Measurements from ENCODE around the gene AGBL1.

Gene AGBL1

GRCh38 chr15:86743283-86743903, 663.7 kb downstream of the AGBL1 start:
- FAIRE-seq, result no peak
- DNase-seq (ENCODE audit: insufficient read length), result no peak
- TF ChIP-seq POLR2AphosphoS5 (IDR thresholded peaks at IDR 0.05; ENCODE audit: low read depth, low read length), result no peak
- TF ChIP-seq POLR2A (IDR thresholded peaks at IDR 0.05; ENCODE audit: low read depth, low read length), result no peak
- TF ChIP-seq TAF1 (IDR thresholded peaks at IDR 0.05; ENCODE audit: borderline replicate concordance, low read depth, low read length), result no peak

GRCh38 chr15:86744198-86744780, 664.6 kb downstream of the AGBL1 start:
- DNase-seq (ENCODE audit: insufficient read length) (no peak), FAIRE-seq (no peak)
- TF ChIP-seq TAF1 (IDR thresholded peaks at IDR 0.05; ENCODE audit: borderline replicate concordance, low read depth, low read length), result no peak

- DNase-seq (ENCODE audit: insufficient read length) (no peak), FAIRE-seq (no peak)
- TF ChIP-seq POLR2AphosphoS5 (IDR thresholded peaks at IDR 0.05; ENCODE audit: low read depth, low read length) (no peak), TAF1 (IDR thresholded peaks at IDR 0.05; ENCODE audit: borderline replicate concordance, low read depth, low read length) (no peak), POLR2A (IDR thresholded peaks at IDR 0.05; ENCODE audit: low read depth, low read length) (no peak)
These were observed 671.4 kb downstream of the AGBL1 start for GRCh38 chr15:86751116-86751515.

GRCh38 chr15:86754846-86755245, 675.2 kb downstream of the AGBL1 start:
- TF ChIP-seq POLR2A (IDR thresholded peaks at IDR 0.05; ENCODE audit: low read depth, low read length) (no peak), POLR2AphosphoS5 (IDR thresholded peaks at IDR 0.05; ENCODE audit: low read depth, low read length) (no peak), TAF1 (IDR thresholded peaks at IDR 0.05; ENCODE audit: borderline replicate concordance, low read depth, low read length) (no peak)
- no peak for FAIRE-seq
- no peak for DNase-seq (ENCODE audit: insufficient read length)

GRCh38 chr15:86756688-86757087, 677.0 kb downstream of the AGBL1 start:
- DNase-seq (ENCODE audit: insufficient read length) (no peak), FAIRE-seq (no peak)
- TF ChIP-seq POLR2AphosphoS5 (IDR thresholded peaks at IDR 0.05; ENCODE audit: low read depth, low read length), result no peak
- TF ChIP-seq POLR2A (IDR thresholded peaks at IDR 0.05; ENCODE audit: low read depth, low read length), result no peak
- no peak for TF ChIP-seq TAF1 (IDR thresholded peaks at IDR 0.05; ENCODE audit: borderline replicate concordance, low read depth, low read length)

GRCh38 chr15:86759800-86760523, 680.3 kb downstream of the AGBL1 start:
- TF ChIP-seq POLR2AphosphoS5 (IDR thresholded peaks at IDR 0.05; ENCODE audit: low read depth, low read length) (no peak), TAF1 (IDR thresholded peaks at IDR 0.05; ENCODE audit: borderline replicate concordance, low read depth, low read length) (no peak), POLR2A (IDR thresholded peaks at IDR 0.05; ENCODE audit: low read depth, low read length) (no peak)
- DNase-seq (ENCODE audit: insufficient read length) (no peak), FAIRE-seq (no peak)

GRCh38 chr15:86762874-86763273, 683.2 kb downstream of the AGBL1 start:
- FAIRE-seq, result no peak
- no peak for DNase-seq (ENCODE audit: insufficient read length)
- TF ChIP-seq TAF1 (IDR thresholded peaks at IDR 0.05; ENCODE audit: borderline replicate concordance, low read depth, low read length) (no peak), POLR2AphosphoS5 (IDR thresholded peaks at IDR 0.05; ENCODE audit: low read depth, low read length) (no peak), POLR2A (IDR thresholded peaks at IDR 0.05; ENCODE audit: low read depth, low read length) (no peak)

- DNase-seq (ENCODE audit: insufficient read length), result no peak
- FAIRE-seq, result no peak
- TF ChIP-seq POLR2A (IDR thresholded peaks at IDR 0.05; ENCODE audit: low read depth, low read length), result no peak
- TF ChIP-seq TAF1 (IDR thresholded peaks at IDR 0.05; ENCODE audit: borderline replicate concordance, low read depth, low read length), result no peak
- TF ChIP-seq POLR2AphosphoS5 (IDR thresholded peaks at IDR 0.05; ENCODE audit: low read depth, low read length), result no peak
These were observed 684.4 kb downstream of the AGBL1 start for GRCh38 chr15:86764021-86764420.

- TF ChIP-seq TAF1 (IDR thresholded peaks at IDR 0.05; ENCODE audit: borderline replicate concordance, low read depth, low read length), result no peak
- no peak for TF ChIP-seq POLR2A (IDR thresholded peaks at IDR 0.05; ENCODE audit: low read depth, low read length)
- TF ChIP-seq POLR2AphosphoS5 (IDR thresholded peaks at IDR 0.05; ENCODE audit: low read depth, low read length), result no peak
- no peak for FAIRE-seq
- no peak for DNase-seq (ENCODE audit: insufficient read length)
These were observed 685.6 kb downstream of the AGBL1 start for GRCh38 chr15:86765281-86765680.

- FAIRE-seq (no peak), DNase-seq (ENCODE audit: insufficient read length) (no peak)
- TF ChIP-seq TAF1 (IDR thresholded peaks at IDR 0.05; ENCODE audit: borderline replicate concordance, low read depth, low read length) (no peak), POLR2A (IDR thresholded peaks at IDR 0.05; ENCODE audit: low read depth, low read length) (no peak), POLR2AphosphoS5 (IDR thresholded peaks at IDR 0.05; ENCODE audit: low read depth, low read length) (no peak)
These were observed 692.8 kb downstream of the AGBL1 start for GRCh38 chr15:86772369-86773059.

- no peak for DNase-seq (ENCODE audit: insufficient read length)
- TF ChIP-seq TAF1 (IDR thresholded peaks at IDR 0.05; ENCODE audit: borderline replicate concordance, low read depth, low read length) (no peak), POLR2AphosphoS5 (IDR thresholded peaks at IDR 0.05; ENCODE audit: low read depth, low read length) (no peak), POLR2A (IDR thresholded peaks at IDR 0.05; ENCODE audit: low read depth, low read length) (no peak)
- FAIRE-seq, result no peak
These were observed 694.1 kb downstream of the AGBL1 start for GRCh38 chr15:86773736-86774135.

Data from GM12892 (cell line).